K562 (cell line): Measurements from ENCODE around the gene CEACAM18. TPM values are rescaled to one million over a fixed set of nuclear protein-coding genes. Genes with fewer than 3 reads are reported as not detected.

Experiments used
- AFF1 ChIP-seq, 2 experiments: fragments of 450-650 bp; IDR thresholded peaks; 2 replicates each; pipeline ENCODE4 v1.6.1; 2018; ENCODE audit warnings: mild to moderate bottlenecking in 2 of 2, low read depth in 1 of 2; ENCODE audit not compliant: partially characterized antibody in 2 of 2
- CAMTA2 ChIP-seq: fragments of 250-450 bp; sonication (Bioruptor Pico); conservative IDR thresholded peaks from 2 replicates; pipeline ENCODE4 v1.5.1; 2022
- CREB5 ChIP-seq: fragments of 250-450 bp; sonication (Bioruptor Pico); IDR thresholded peaks from 2 replicates; pipeline ENCODE4 v1.5.0; 2020; ENCODE audit warnings: mild to moderate bottlenecking
- GATAD2A ChIP-seq: fragments of 450-650 bp; IDR thresholded peaks from 2 replicates; pipeline ENCODE4 v1.6.1; 2017
- HDAC1 ChIP-seq, 2 experiments: fragments of 450-650 bp; IDR thresholded peaks; 2 replicates each; pipeline ENCODE4 v1.6.1; 2016 to 2017; ENCODE audit warnings: inconsistent platforms in 1 of 2, mild to moderate bottlenecking in 1 of 2, moderate library complexity in 1 of 2
- HNRNPL ChIP-seq: fragments of 200-400 bp; formaldehyde crosslinking; IDR thresholded peaks from 2 replicates; pipeline ENCODE4 v1.6.1; 2017; ENCODE audit warnings: low read depth, mild to moderate bottlenecking, low read length
- KHSRP ChIP-seq: fragments of 450-650 bp; IDR thresholded peaks from 2 replicates; pipeline ENCODE4 v1.6.1; 2017
- MLX ChIP-seq, 2 experiments: fragments of 450-650 bp in 1 of 2; sonication (generic) in 1 of 2; formaldehyde crosslinking; conservative IDR thresholded peaks; 2 replicates each; pipeline versions ENCODE4 v1.4.0 to v1.8.1; 2020 to 2022; ENCODE audit warnings: mild to moderate bottlenecking in 1 of 2, missing genetic modification reagents in 1 of 2
- MTA3 ChIP-seq: fragments of 450-650 bp; formaldehyde crosslinking; IDR thresholded peaks from 2 replicates; pipeline ENCODE4 v1.6.1; 2017; ENCODE audit warnings: mild to moderate bottlenecking, borderline replicate concordance
- NEUROD1 ChIP-seq: fragments of 150-350 bp; IDR thresholded peaks from 2 replicates; pipeline ENCODE4 v1.6.1; 2014; ENCODE audit warnings: borderline replicate concordance, low read length, low read depth; ENCODE audit not compliant: partially characterized antibody
- NR0B1 ChIP-seq: fragments of 450-650 bp; IDR thresholded peaks from one replicate; pipeline ENCODE4 v1.6.1; 2018; ENCODE audit warnings: mild to moderate bottlenecking, moderate library complexity; ENCODE audit not compliant: partially characterized antibody
- PML ChIP-seq: IDR thresholded peaks from 2 replicates; pipeline ENCODE4 v1.6.1; 2012; ENCODE audit warnings: low read length, inconsistent platforms
- SIRT6 ChIP-seq: IDR thresholded peaks from one replicate; pipeline ENCODE4 v1.6.1; 2012; ENCODE audit warnings: low read depth, mild to moderate bottlenecking, control low read depth, inconsistent platforms, low read length, moderate library complexity
- SRSF7 ChIP-seq: fragments of 200-400 bp; formaldehyde crosslinking; optimal IDR thresholded peaks from 2 replicates; pipeline ENCODE3; 2017; ENCODE audit warnings: mild to moderate bottlenecking, low read depth, low read length
- TCF7L2 ChIP-seq: fragments of 150-350 bp; IDR thresholded peaks from 2 replicates; pipeline ENCODE4 v1.6.1; 2016; ENCODE audit warnings: low read depth, mild to moderate bottlenecking, low read length, moderate library complexity
- XRCC5 ChIP-seq: fragments of 200-400 bp; formaldehyde crosslinking; IDR thresholded peaks from 2 replicates; pipeline ENCODE4 v1.6.1; 2017; ENCODE audit warnings: low read depth, mild to moderate bottlenecking, low read length
- ZEB2 ChIP-seq: fragments of 450-650 bp; IDR thresholded peaks from 2 replicates; pipeline ENCODE4 v1.6.1; 2016
- ZNF174 ChIP-seq: fragments of 250-450 bp; sonication (Bioruptor Pico); IDR thresholded peaks from 2 replicates; pipeline ENCODE4 v1.4.0; 2020; ENCODE audit warnings: mild to moderate bottlenecking
- ZNF316 ChIP-seq: fragments of 450-650 bp; IDR thresholded peaks from 2 replicates; pipeline ENCODE4 v1.6.1; 2016
- ZNF395 ChIP-seq: fragments of 200-800 bp; sonication (Bioruptor generic); IDR thresholded peaks from 2 replicates; pipeline ENCODE4 v1.6.1; 2017; ENCODE audit warnings: missing genetic modification characterization, missing compliant biosample characterization
- ZNF707 ChIP-seq: fragments of 250-450 bp; sonication (Bioruptor Pico); conservative IDR thresholded peaks from 2 replicates; pipeline ENCODE4 v1.8.0; 2022; ENCODE audit warnings: inconsistent platforms, mild to moderate bottlenecking, moderate library complexity
- ZNF778 ChIP-seq: fragments of 450-650 bp; formaldehyde crosslinking; IDR thresholded peaks from 2 replicates; pipeline ENCODE4 v1.4.0; 2020; ENCODE audit warnings: mild to moderate bottlenecking, moderate library complexity
- polyA plus RNA-seq, 8 experiments: library from polyadenylated mRNA; depleted of rRNA in 4 of 8; stranded (reverse) in 5 of 8; unstranded in 3 of 8; fragments of >200 nt; fragmentation: Nextera tagmentation in 2 of 8; fragmentation: Illumina TruSeq in 1 of 8; extraction: Ambion mirVana in 2 of 8; extraction: Trizol in 1 of 8; gene quantifications; 2 replicates each; pipeline versions ENCODE4 v1.2.1 to v1.2.3, GENCODE V29; 2011 to 2014; ENCODE audit warnings: inconsistent platforms in 1 of 8, missing spikeins in 1 of 8
- total RNA-seq, 7 experiments: library from RNA; depleted of rRNA in 6 of 7; stranded (reverse); fragments of >200 nt in 6 of 7; fragmentation: Illumina TruSeq in 2 of 7; extraction: Trizol in 2 of 7; gene quantifications; 2 replicates each; pipeline versions ENCODE4 v1.2.1 to v1.2.3, GENCODE V29; 2011 to 2021; ENCODE audit warnings: low replicate concordance in 1 of 7

CEACAM18 gene
- total and polyA plus RNA-seq, 9 of the 15 experiments (the other 6 are each of a cell fraction or from before 2014, with no cell fraction given), result 0.08 to 0.24 (median 0.15) TPM; not detected in 3

- TF ChIP-seq NEUROD1 (no peak), MLX (CRISPR knock-in tag; conservative IDR thresholded peaks at IDR 0.05) (no peak), ZNF316 (no peak), SRSF7 (no peak), AFF1 (IDR thresholded peaks at IDR 0.05; ENCODE audit: low read depth in 1 of 2, partially characterized antibody in 2 of 2) (peak in 1 of 2 experiments; percentile 47), ZNF174 (CRISPR knock-in tag) (no peak), PML (no peak), ZNF707 (CRISPR knock-in tag) (no peak), GATAD2A (peak; percentile 58; the same call in 1 of the 2 replicates), KHSRP (no peak), CAMTA2 (CRISPR knock-in tag) (no peak), ZNF395 (CRISPR knock-in tag) (peak; percentile 3; the same call in 1 of the 2 replicates), SIRT6 (no peak), NR0B1 (no peak), XRCC5 (no peak), TCF7L2 (no peak), HDAC1 (IDR thresholded peaks at IDR 0.05) (peak in 1 of 2 experiments; percentile 63; a peak in 1 of 4 replicates), ZNF778 (CRISPR knock-in tag) (no peak), CREB5 (CRISPR knock-in tag) (no peak), ZEB2 (no peak; the same call in 1 of the 2 replicates), HNRNPL (no peak), MTA3 (no peak)
Measured at GRCh38 chr19:51507640-51508058, 29.3 kb downstream of the CEACAM18 start (continued).
